PC-3 (cell line): ENCODE results near the gene KCNJ3. TPM values are rescaled to one million over a fixed set of nuclear protein-coding genes. Genes with fewer than 3 reads are reported as not detected.
A peak's percentile ranks its signal among the peaks of the same experiment; 100 is the strongest.

Experiments used
- ATAC-seq: fragments of 200-7000 bp; cut with Tn5 transposase; 2 replicates; pipeline ENCODE4 v1.9.1; 2020; ENCODE audit warnings: mild to moderate bottlenecking, moderate library complexity
- BruUV-seq: library from RNA; stranded (reverse); fragments of 400-500 nt; replicated peaks from 2 replicates; lab custom pipeline; 2021; lab: Mats Ljungman, UMichigan
- CTCF ChIA-PET: fragments of 300-600 bp; sonication (Branson Sonifier 250); formaldehyde crosslinking; loops from one replicate; lab custom pipeline; 2022; ENCODE audit warnings: antibody characterized with exemption; lab: Charles Lee
- POLR2A ChIA-PET: fragments of 300-600 bp; sonication (Branson Sonifier 250); formaldehyde crosslinking; loops from one replicate; lab custom pipeline; 2022; ENCODE audit warnings: antibody characterized with exemption; ENCODE audit not compliant: unreplicated experiment; lab: Charles Lee
- DNase-seq: peaks from one replicate; pipeline ENCODE4 v3.0.0-alpha.2; 2015
- H2AFZ ChIP-seq: fragments of 300-600 bp; sonication (generic); 2 replicates; pipeline ENCODE4 v1.6.0; 2016; ENCODE audit warnings: antibody characterized with exemption, low read length
- H3F3A ChIP-seq: fragments of 300-600 bp; sonication (generic); one replicate; pipeline ENCODE4 v1.6.0; 2017; ENCODE audit warnings: antibody characterized with exemption, low read length, control low read depth, mild to moderate bottlenecking; ENCODE audit not compliant: unreplicated experiment
- H3K27ac ChIP-seq: fragments of 300-600 bp; sonication (generic); 2 replicates; pipeline ENCODE4 v1.5.1; 2016; ENCODE audit warnings: mild to moderate bottlenecking, low read length
- H3K27me3 ChIP-seq: fragments of 300-600 bp; sonication (generic); 2 replicates; pipeline ENCODE4 v1.6.1; 2016; ENCODE audit warnings: low read length, mixed read lengths
- H3K36me3 ChIP-seq: fragments of 300-600 bp; sonication (generic); 2 replicates; pipeline ENCODE4 v1.6.1; 2016; ENCODE audit warnings: low read depth, mixed run types, low read length, mixed read lengths
- H3K4me1 ChIP-seq: fragments of 300-600 bp; sonication (generic); 2 replicates; pipeline ENCODE4 v1.5.1; 2016; ENCODE audit warnings: low read length; ENCODE audit not compliant: insufficient read depth
- H3K4me2 ChIP-seq: fragments of 300-600 bp; sonication (generic); 2 replicates; pipeline ENCODE4 v1.6.0; 2016; ENCODE audit warnings: low read length
- H3K4me3 ChIP-seq: fragments of 300-600 bp; sonication (generic); 2 replicates; pipeline ENCODE4 v1.5.1; 2016; ENCODE audit warnings: mild to moderate bottlenecking, low read length, mixed read lengths
- H3K79me2 ChIP-seq: fragments of 300-600 bp; sonication (generic); 2 replicates; pipeline ENCODE4 v1.6.1; 2017; ENCODE audit warnings: low read length, mixed read lengths
- H3K9ac ChIP-seq: fragments of 300-600 bp; sonication (generic); 2 replicates; pipeline ENCODE4 v1.6.0; 2016; ENCODE audit warnings: mild to moderate bottlenecking, low read length
- H3K9me2 ChIP-seq: fragments of 300-600 bp; sonication (generic); replicated peaks from 2 replicates; pipeline ENCODE4 v1.6.1; 2016; ENCODE audit warnings: mixed run types, low read length, mixed read lengths
- H3K9me3 ChIP-seq: fragments of 300-600 bp; sonication (generic); 2 replicates; pipeline ENCODE4 v1.6.1; 2016; ENCODE audit warnings: low read length, mixed read lengths
- H4K20me1 ChIP-seq: fragments of 300-600 bp; sonication (generic); 2 replicates; pipeline ENCODE4 v1.6.1; 2016; ENCODE audit warnings: low read length, mixed read lengths
- CTCF ChIP-seq: fragments of 300-600 bp; sonication (generic); conservative IDR thresholded peaks from 2 replicates; pipeline ENCODE4 v1.5.1; 2017; ENCODE audit warnings: antibody characterized with exemption, low read depth, mild to moderate bottlenecking, low read length
- EZH2 ChIP-seq: fragments of 300-600 bp; sonication (generic); IDR thresholded peaks from one replicate; pipeline ENCODE4 v1.6.1; 2017; ENCODE audit warnings: antibody characterized with exemption, mild to moderate bottlenecking, low read length; ENCODE audit not compliant: unreplicated experiment
- EZH2phosphoT487 ChIP-seq: fragments of 300-600 bp; sonication (generic); IDR thresholded peaks from 2 replicates; pipeline ENCODE4 v1.6.1; 2018; ENCODE audit warnings: mild to moderate bottlenecking, antibody characterized with exemption, low read length, borderline replicate concordance
- intact Hi-C: fragments of 100-400 bp; cut with micrococcal nuclease; formaldehyde crosslinking; loops from 2 replicates; pipeline ENCODE4 v1.9.0; 2023
- total RNA-seq: library from RNA; depleted of rRNA; stranded (reverse); fragments of >200 nt; gene quantifications from 2 replicates; pipeline ENCODE4 v1.2.3, GENCODE V29; 2014

The KCNJ3 gene
- total RNA-seq, 1 experiment from 2014 or later, result not detected

- no peaks in the 10 kb centered on the region for H4K20me1 ChIP-seq
- H3K9ac ChIP-seq, result no peak overlapping the region
- no peak overlapping the region for H2AFZ ChIP-seq
- intact Hi-C loops, result no loop called here
- no peaks in the 10 kb centered on the region for H3K9me3 ChIP-seq
- no peaks in the 10 kb centered on the region for H3K79me2 ChIP-seq
- no peak overlapping the region for H3K4me3 ChIP-seq
- H3K4me2 ChIP-seq, result no peak overlapping the region
- H3K9me2 ChIP-seq, result no peaks in the 10 kb centered on the region
- H3K27ac ChIP-seq, result no peak overlapping the region
- no peak for ATAC-seq
- no TSS peak for BruUV-seq
- CTCF ChIA-PET, result no interaction called here
- H3K36me3 ChIP-seq, result no peaks in the 10 kb centered on the region
- DNase-seq, result no peak
- POLR2A ChIA-PET, result no interaction called here
- TF ChIP-seq EZH2phosphoT487 (no peak), EZH2 (no peak), CTCF (no peak)
- H3K4me1 ChIP-seq, result no peaks in the 10 kb centered on the region
- H3F3A ChIP-seq, result no peaks in the 10 kb centered on the region
- no peaks in the 10 kb centered on the region for H3K27me3 ChIP-seq
Measured at GRCh38 chr2:154814856-154815255, 116.4 kb downstream of the KCNJ3 start.

DNA sequence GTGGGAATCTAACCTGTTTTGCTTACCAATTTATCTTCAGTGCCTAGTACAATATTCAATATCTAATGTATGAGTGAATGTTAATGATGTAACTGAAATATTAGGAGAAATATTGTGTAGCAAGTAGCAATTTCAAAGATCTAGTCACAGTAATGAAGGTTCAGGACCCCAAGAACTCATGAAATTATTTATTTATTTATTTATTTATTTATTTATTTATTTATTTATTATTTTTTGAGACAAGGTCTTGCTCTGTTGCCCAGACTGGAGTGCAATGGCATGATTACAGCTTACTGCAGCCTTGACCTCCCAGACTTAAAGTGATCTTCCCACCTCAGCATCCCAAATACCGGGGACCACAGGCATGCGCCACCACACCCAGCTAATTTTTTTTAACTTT is 126.9 kb downstream of the KCNJ3 start:
- ATAC-seq (no peak), DNase-seq (no peak)
- Histone ChIP-seq H4K20me1 (no peaks in the 10 kb centered on the region), H3K4me2 (no peak overlapping the region), H3K79me2 (no peaks in the 10 kb centered on the region), H2AFZ (no peak overlapping the region), H3K9me3 (0 out of 2 replicates have a peak, but pooled peaks cover 7% of the 10 kb centered on the region), H3K4me1 (no peaks in the 10 kb centered on the region), H3K4me3 (no peak overlapping the region), H3K27me3 (no peaks in the 10 kb centered on the region), H3F3A (no peaks in the 10 kb centered on the region), H3K9me2 (no peaks in the 10 kb centered on the region), H3K27ac (no peak overlapping the region), H3K9ac (no peak overlapping the region), H3K36me3 (no peaks in the 10 kb centered on the region)
- CTCF ChIA-PET, result no interaction called here
- intact Hi-C loops, result no loop called here
- TF ChIP-seq EZH2phosphoT487, result no peak
- no peak for TF ChIP-seq CTCF
- TF ChIP-seq EZH2, result no peak
- BruUV-seq, result no TSS peak
- POLR2A ChIA-PET, result no interaction called here

DNA sequence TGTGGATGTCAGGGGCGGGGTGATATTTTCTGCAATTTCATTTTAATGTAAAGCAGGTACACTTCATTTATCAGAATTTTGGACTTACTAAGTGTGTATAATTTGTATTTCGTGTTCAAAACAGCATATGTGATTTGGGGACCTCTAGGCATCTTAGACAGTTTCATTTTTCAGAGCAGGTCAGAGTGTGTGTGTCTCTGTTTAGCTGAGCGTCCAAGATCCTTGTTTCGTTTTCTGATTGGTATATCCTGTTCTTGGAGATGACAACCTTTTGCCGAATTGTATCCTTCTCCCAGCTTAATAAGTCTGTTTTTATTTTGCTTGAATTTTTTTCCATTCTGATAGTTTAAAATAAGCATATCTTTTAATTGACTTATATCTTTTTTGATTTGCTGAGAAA is 128.3 kb downstream of the KCNJ3 start:
- intact Hi-C loops, result no loop called here
- H3K9me3 ChIP-seq, result no peaks in the 10 kb centered on the region
- peak overlapping the region; percentile 29; the same call in 1 of the 2 replicates for H3K4me2 ChIP-seq
- CTCF ChIA-PET, result no interaction called here
- H3K4me3 ChIP-seq, result no peak overlapping the region
- no peak overlapping the region for H2AFZ ChIP-seq
- POLR2A ChIA-PET, result no interaction called here
- ATAC-seq (no peak), DNase-seq (no peak)
- H3K9me2 ChIP-seq, result no peaks in the 10 kb centered on the region
- no peaks in the 10 kb centered on the region for H3F3A ChIP-seq
- TF ChIP-seq EZH2phosphoT487 (no peak), EZH2 (no peak), CTCF (no peak)
- H3K9ac ChIP-seq, result no peak overlapping the region
- H3K36me3 ChIP-seq, result no peaks in the 10 kb centered on the region
- no peaks in the 10 kb centered on the region for H3K79me2 ChIP-seq
- BruUV-seq, result no TSS peak
- H4K20me1 ChIP-seq, result no peaks in the 10 kb centered on the region
- H3K27ac ChIP-seq, result no peak overlapping the region
- H3K4me1 ChIP-seq, result no peaks in the 10 kb centered on the region
- no peaks in the 10 kb centered on the region for H3K27me3 ChIP-seq
